ENCODE data around the gene NDUFA8. TPM values are rescaled to one million over a fixed set of nuclear protein-coding genes. Genes with fewer than 3 reads are reported as not detected.

Gene NDUFA8
- polyA plus RNA-seq, 1 donor (not counting 4 experiments of a cell fraction or from before 2014, with no cell fraction given) = 105 TPM

GRCh38 chr9:122097679-122098315 lies 61.8 kb downstream of the NDUFA8 start:
- Histone ChIP-seq H3K4me2 (ENCODE audit: control insufficient read depth, extremely low read depth, insufficient read depth, low read depth, low read length) (no peak overlapping the region), H2AFZ (ENCODE audit: control insufficient read depth, low read length) (no peak overlapping the region), H3K36me3 (ENCODE audit: control insufficient read depth in 2 of 2, extremely low read depth in 1 of 2, insufficient read depth in 2 of 2, low read length in 2 of 2) (no peaks in the 10 kb centered on the region), H3K9me3 (ENCODE audit: control insufficient read depth, low read depth, low read length) (no peaks in the 10 kb centered on the region), H3K27me3 (ENCODE audit: control insufficient read depth, extremely low read depth, insufficient read depth, low read length) (no peaks in the 10 kb centered on the region), H3K9me1 (ENCODE audit: control insufficient read depth, extremely low read depth, insufficient read depth, low read length) (no peaks in the 10 kb centered on the region), H4K20me1 (ENCODE audit: control insufficient read depth, extremely low read depth, insufficient read depth, low read length) (no peaks in the 10 kb centered on the region), H3K9ac (ENCODE audit: control insufficient read depth, extremely low read depth, insufficient read depth, low read length) (no peak overlapping the region), H3K4me3 (ENCODE audit: control insufficient read depth in 2 of 3, extremely low read depth in 1 of 3, insufficient read depth in 2 of 3, low read depth in 1 of 3, low read length in 3 of 3) (no peak overlapping the region), H3K4me1 (ENCODE audit: control insufficient read depth, extremely low read depth, insufficient read depth, low read length) (no peaks in the 10 kb centered on the region), H3K79me2 (ENCODE audit: control insufficient read depth, insufficient read depth, low read length) (no peaks in the 10 kb centered on the region), H3K27ac (ENCODE audit: control insufficient read depth, insufficient read depth, low read length) (no peak overlapping the region)
- FAIRE-seq = no peak
- dilution Hi-C loops (cut with MboI; ENCODE audit: extremely low pct_ligation_motif_present, low sequenced_read_pairs) = no loop called here
- TF ChIP-seq EZH2 (IDR thresholded peaks at IDR 0.05; ENCODE audit: low read length) (no peak), CTCF (optimal IDR thresholded peaks at IDR 0.05 in 1 of 3, IDR thresholded peaks at IDR 0.05 in 1 of 3, conservative IDR thresholded peaks at IDR 0.05 in 1 of 3; ENCODE audit: extremely low read depth in 1 of 3, insufficient read depth in 2 of 3, low read length in 3 of 3) (no peak)
- no peak for DNase-seq (ENCODE audit: low read depth, low spot score)

- H3K9me1 ChIP-seq (ENCODE audit: control insufficient read depth, extremely low read depth, insufficient read depth, low read length) = no peaks in the 10 kb centered on the region
- H4K20me1 ChIP-seq (ENCODE audit: control insufficient read depth, extremely low read depth, insufficient read depth, low read length) = no peaks in the 10 kb centered on the region
- H3K79me2 ChIP-seq (ENCODE audit: control insufficient read depth, insufficient read depth, low read length) = peaks cover 5% of the 10 kb centered on the region
- no peak overlapping the region for H3K9ac ChIP-seq (ENCODE audit: control insufficient read depth, extremely low read depth, insufficient read depth, low read length)
- no peak overlapping the region for H3K27ac ChIP-seq (ENCODE audit: control insufficient read depth, insufficient read depth, low read length)
- H3K4me3 ChIP-seq (ENCODE audit: control insufficient read depth in 2 of 3, extremely low read depth in 1 of 3, insufficient read depth in 2 of 3, low read depth in 1 of 3, low read length in 3 of 3) = no peak overlapping the region
- no peaks in the 10 kb centered on the region for H3K27me3 ChIP-seq (ENCODE audit: control insufficient read depth, extremely low read depth, insufficient read depth, low read length)
- H3K9me3 ChIP-seq (ENCODE audit: control insufficient read depth, low read depth, low read length) = no peaks in the 10 kb centered on the region
- H3K4me2 ChIP-seq (ENCODE audit: control insufficient read depth, extremely low read depth, insufficient read depth, low read depth, low read length) = no peak overlapping the region
- TF ChIP-seq EZH2 (IDR thresholded peaks at IDR 0.05; ENCODE audit: low read length) = no peak
- no peak for TF ChIP-seq CTCF (optimal IDR thresholded peaks at IDR 0.05 in 1 of 3, IDR thresholded peaks at IDR 0.05 in 1 of 3, conservative IDR thresholded peaks at IDR 0.05 in 1 of 3; ENCODE audit: extremely low read depth in 1 of 3, insufficient read depth in 2 of 3, low read length in 3 of 3)
- H2AFZ ChIP-seq (ENCODE audit: control insufficient read depth, low read length) = no peak overlapping the region
- DNase-seq (ENCODE audit: low read depth, low spot score) = no peak
- no peak for FAIRE-seq
- dilution Hi-C loops (cut with MboI; ENCODE audit: extremely low pct_ligation_motif_present, low sequenced_read_pairs) = no loop called here
- peaks cover 3% of the 10 kb centered on the region for H3K4me1 ChIP-seq (ENCODE audit: control insufficient read depth, extremely low read depth, insufficient read depth, low read length)
- H3K36me3 ChIP-seq (ENCODE audit: control insufficient read depth in 2 of 2, extremely low read depth in 1 of 2, insufficient read depth in 2 of 2, low read length in 2 of 2) = no peaks in the 10 kb centered on the region
Measured at GRCh38 chr9:122096620-122097415, 62.8 kb downstream of the NDUFA8 start.
